Lower lobe of right lung (tissue), 2 donors: ENCODE results near the gene DNM3. TPM values are rescaled to one million over a fixed set of nuclear protein-coding genes. Genes with fewer than 3 reads are reported as not detected.

Source experiments
- ATAC-seq, 2 donors: fragments of 200-7000 bp; cut with Tn5 transposase; one replicate each; pipeline ENCODE4 v1.9.1; 2020 to 2022; ENCODE audit warnings: mild to moderate bottlenecking in 2 of 2, moderate library complexity in 2 of 2
- DNase-seq: peaks from one replicate; pipeline ENCODE4 v3.0.0-alpha.2; 2020
- H3K27ac ChIP-seq: fragments of 200-600 bp; one replicate; pipeline ENCODE4 v1.8.0; 2022
- H3K27me3 ChIP-seq: fragments of 200-600 bp; one replicate; pipeline ENCODE4 v1.8.0; 2022; ENCODE audit warnings: low read depth
- H3K36me3 ChIP-seq: fragments of 200-600 bp; one replicate; pipeline ENCODE4 v1.8.0; 2022; ENCODE audit warnings: mild to moderate bottlenecking
- H3K4me1 ChIP-seq: fragments of 200-600 bp; one replicate; pipeline ENCODE4 v1.8.0; 2022
- H3K4me3 ChIP-seq: fragments of 200-600 bp; one replicate; pipeline ENCODE4 v1.8.0; 2022; ENCODE audit warnings: mild to moderate bottlenecking
- H3K9me3 ChIP-seq: fragments of 200-600 bp; one replicate; pipeline ENCODE4 v1.8.0; 2022
- intact Hi-C: fragments of 100-400 bp; cut with DNase I; formaldehyde crosslinking; loops from one replicate; pipeline ENCODE4 v1.11.0; 2022
- total RNA-seq: library from RNA; stranded (reverse); fragmentation: NEBNext Ultra II Directional; extraction: Animal tissue kit (Norgen Biotek cat#: 25700); gene quantifications from one replicate; pipeline ENCODE4 v1.2.1, GENCODE V29; 2021
- TF ChIP-seq, protein P1 (sequence below): fragments of 200-600 bp; IDR thresholded peaks from one replicate; pipeline ENCODE4 v1.8.0; 2022; ENCODE audit warnings: antibody characterized with exemption, mild to moderate bottlenecking
- donor health status: DM: no; HTN: yes; CAD: no; lungs with severe emphysema.

The DNM3 gene
- total RNA-seq, 1 donor from 2014 or later = 12.4 TPM

- no peak for DNase-seq
- Histone ChIP-seq H3K27ac (no peak overlapping the region), H3K27me3 (no peaks in the 10 kb centered on the region), H3K9me3 (no peaks in the 10 kb centered on the region), H3K4me3 (no peak overlapping the region), H3K36me3 (no peaks in the 10 kb centered on the region), H3K4me1 (no peaks in the 10 kb centered on the region)
- intact Hi-C loops = no loop called here
- ATAC-seq = no peak
- TF ChIP-seq, protein P1, sequence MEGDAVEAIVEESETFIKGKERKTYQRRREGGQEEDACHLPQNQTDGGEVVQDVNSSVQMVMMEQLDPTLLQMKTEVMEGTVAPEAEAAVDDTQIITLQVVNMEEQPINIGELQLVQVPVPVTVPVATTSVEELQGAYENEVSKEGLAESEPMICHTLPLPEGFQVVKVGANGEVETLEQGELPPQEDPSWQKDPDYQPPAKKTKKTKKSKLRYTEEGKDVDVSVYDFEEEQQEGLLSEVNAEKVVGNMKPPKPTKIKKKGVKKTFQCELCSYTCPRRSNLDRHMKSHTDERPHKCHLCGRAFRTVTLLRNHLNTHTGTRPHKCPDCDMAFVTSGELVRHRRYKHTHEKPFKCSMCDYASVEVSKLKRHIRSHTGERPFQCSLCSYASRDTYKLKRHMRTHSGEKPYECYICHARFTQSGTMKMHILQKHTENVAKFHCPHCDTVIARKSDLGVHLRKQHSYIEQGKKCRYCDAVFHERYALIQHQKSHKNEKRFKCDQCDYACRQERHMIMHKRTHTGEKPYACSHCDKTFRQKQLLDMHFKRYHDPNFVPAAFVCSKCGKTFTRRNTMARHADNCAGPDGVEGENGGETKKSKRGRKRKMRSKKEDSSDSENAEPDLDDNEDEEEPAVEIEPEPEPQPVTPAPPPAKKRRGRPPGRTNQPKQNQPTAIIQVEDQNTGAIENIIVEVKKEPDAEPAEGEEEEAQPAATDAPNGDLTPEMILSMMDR = no peak
Measured at GRCh38 chr1:172335377-172335776, 494.1 kb downstream of the DNM3 start.

DNA sequence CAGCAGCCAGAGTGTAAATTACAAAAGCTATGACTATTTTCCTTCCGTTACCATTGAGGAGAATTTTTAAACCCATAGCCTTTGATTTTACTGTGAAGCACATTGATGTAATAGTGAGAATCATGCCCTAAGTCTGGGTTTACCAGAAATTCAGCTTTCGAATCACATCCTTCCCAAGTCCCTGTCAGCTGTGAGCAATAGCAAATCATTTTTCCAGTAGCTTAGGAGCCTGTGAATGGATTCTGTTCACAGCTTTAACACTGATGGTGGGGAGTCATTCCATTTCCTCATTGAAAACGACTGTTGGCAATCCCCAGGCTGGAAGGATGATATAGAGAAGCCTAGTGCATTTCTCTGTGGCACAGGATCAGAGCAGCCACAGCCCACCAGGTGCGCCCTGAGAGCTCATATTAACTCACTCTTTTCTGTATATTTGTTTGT is 497.0 kb downstream of the DNM3 start:
- TF ChIP-seq, protein P1 = no peak
- no peaks in the 10 kb centered on the region for H3K4me1 ChIP-seq

DNA sequence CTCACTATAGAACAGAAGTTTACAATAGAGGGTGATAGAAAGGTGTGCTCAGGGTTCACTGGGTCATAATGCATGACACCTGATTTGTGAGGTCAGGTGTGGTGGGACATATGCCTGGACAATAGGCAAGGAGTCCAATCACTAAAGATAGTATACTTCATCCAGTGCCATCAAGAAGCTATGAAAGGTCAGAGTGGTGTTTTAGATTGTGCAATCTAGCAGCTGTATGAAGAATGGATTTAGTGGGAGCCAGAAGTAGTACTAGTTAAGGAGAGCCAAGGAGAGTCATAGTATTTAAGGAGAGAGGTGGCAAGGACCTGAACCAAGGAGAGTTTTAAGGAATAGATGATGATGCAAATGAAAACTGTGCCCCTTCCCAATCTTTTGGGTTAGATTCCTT is 498.5 kb downstream of the DNM3 start:
- Histone ChIP-seq H3K27me3 (no peaks in the 10 kb centered on the region), H3K36me3 (no peaks in the 10 kb centered on the region), H3K9me3 (no peaks in the 10 kb centered on the region), H3K27ac (no peak overlapping the region), H3K4me1 (peaks cover 12% of the 10 kb centered on the region), H3K4me3 (no peak overlapping the region)
- TF ChIP-seq, protein P1 = no peak
- DNase-seq (no peak), ATAC-seq (no peak)
- intact Hi-C loops = no loop called here

More for the DNA sequence above, 497.0 kb downstream of the DNM3 start:
- H3K27ac ChIP-seq = no peak overlapping the region
- ATAC-seq = no peak
- DNase-seq = no peak
- no peaks in the 10 kb centered on the region for H3K9me3 ChIP-seq
- intact Hi-C loops = no loop called here
- no peak overlapping the region for H3K4me3 ChIP-seq
- H3K27me3 ChIP-seq = no peaks in the 10 kb centered on the region
- H3K36me3 ChIP-seq = no peaks in the 10 kb centered on the region

DNA sequence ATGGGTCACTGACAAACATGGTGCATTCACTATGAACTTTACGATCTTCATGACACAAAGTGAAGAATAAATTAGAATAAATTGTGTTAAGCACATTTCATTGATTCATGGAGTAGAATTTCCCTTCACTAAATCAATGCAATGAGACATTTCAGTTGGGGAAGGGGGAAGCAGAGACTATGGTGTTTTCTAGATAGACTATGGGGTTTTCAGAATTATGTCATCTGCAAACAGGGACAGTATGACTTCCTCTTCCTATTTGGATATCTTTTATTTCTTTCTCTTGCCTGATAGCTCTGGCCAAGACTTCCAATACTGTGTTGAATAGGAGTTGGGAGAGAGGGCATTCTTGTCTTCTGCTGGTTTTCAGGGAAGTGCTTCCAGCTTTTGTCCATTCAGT is 499.2 kb downstream of the DNM3 start:
- DNase-seq (no peak), ATAC-seq (no peak)
- no peak overlapping the region for H3K27ac ChIP-seq
- H3K9me3 ChIP-seq = no peaks in the 10 kb centered on the region
- H3K4me3 ChIP-seq = no peak overlapping the region
- no peaks in the 10 kb centered on the region for H3K36me3 ChIP-seq
- peaks cover 14% of the 10 kb centered on the region for H3K4me1 ChIP-seq
- intact Hi-C loops = no loop called here
- no peaks in the 10 kb centered on the region for H3K27me3 ChIP-seq
- TF ChIP-seq, protein P1 = no peak

- Histone ChIP-seq H3K4me3 (no peak overlapping the region), H3K27ac (no peak overlapping the region), H3K4me1 (peaks cover 14% of the 10 kb centered on the region), H3K27me3 (no peaks in the 10 kb centered on the region), H3K9me3 (no peaks in the 10 kb centered on the region), H3K36me3 (no peaks in the 10 kb centered on the region)
- ATAC-seq (no peak), DNase-seq (no peak)
- intact Hi-C loops = no loop called here
- TF ChIP-seq, protein P1 = no peak
Measured at GRCh38 chr1:172341697-172342096, 500.4 kb downstream of the DNM3 start.
